ENCODE measurements around the gene HFE. TPM values are rescaled to one million over a fixed set of nuclear protein-coding genes. Genes with fewer than 3 reads are reported as not detected.
A peak's percentile ranks its signal among the peaks of the same experiment; 100 is the strongest.
"Not testable (repeated sequence)": the region's sequence is repeated elsewhere in the genome, so short reads cannot be mapped to it uniquely, and the experiment has no call there.

The HFE gene
- total RNA-seq, 2 donors from 2014 or later = 3.1 to 6.4 TPM

GRCh38 chr6:26068036-26068435 is 19.2 kb upstream of the HFE start:
- H3K27ac ChIP-seq = no peak overlapping the region
- H3K4me3 ChIP-seq = no peak overlapping the region
- TF ChIP-seq, protein P1, sequence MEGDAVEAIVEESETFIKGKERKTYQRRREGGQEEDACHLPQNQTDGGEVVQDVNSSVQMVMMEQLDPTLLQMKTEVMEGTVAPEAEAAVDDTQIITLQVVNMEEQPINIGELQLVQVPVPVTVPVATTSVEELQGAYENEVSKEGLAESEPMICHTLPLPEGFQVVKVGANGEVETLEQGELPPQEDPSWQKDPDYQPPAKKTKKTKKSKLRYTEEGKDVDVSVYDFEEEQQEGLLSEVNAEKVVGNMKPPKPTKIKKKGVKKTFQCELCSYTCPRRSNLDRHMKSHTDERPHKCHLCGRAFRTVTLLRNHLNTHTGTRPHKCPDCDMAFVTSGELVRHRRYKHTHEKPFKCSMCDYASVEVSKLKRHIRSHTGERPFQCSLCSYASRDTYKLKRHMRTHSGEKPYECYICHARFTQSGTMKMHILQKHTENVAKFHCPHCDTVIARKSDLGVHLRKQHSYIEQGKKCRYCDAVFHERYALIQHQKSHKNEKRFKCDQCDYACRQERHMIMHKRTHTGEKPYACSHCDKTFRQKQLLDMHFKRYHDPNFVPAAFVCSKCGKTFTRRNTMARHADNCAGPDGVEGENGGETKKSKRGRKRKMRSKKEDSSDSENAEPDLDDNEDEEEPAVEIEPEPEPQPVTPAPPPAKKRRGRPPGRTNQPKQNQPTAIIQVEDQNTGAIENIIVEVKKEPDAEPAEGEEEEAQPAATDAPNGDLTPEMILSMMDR (IDR thresholded peaks at IDR 0.05) = no peak
- no peaks in the 10 kb centered on the region for H3K36me3 ChIP-seq
- DNase-seq (ENCODE audit: low spot score) = no peak
- H3K4me1 ChIP-seq = no peaks in the 10 kb centered on the region
- H3K27me3 ChIP-seq = no peaks in the 10 kb centered on the region
- H3K9me3 ChIP-seq = no peaks in the 10 kb centered on the region

- Histone ChIP-seq H3K4me3 (no peak overlapping the region), H3K4me1 (no peaks in the 10 kb centered on the region), H3K36me3 (no peaks in the 10 kb centered on the region), H3K27me3 (no peaks in the 10 kb centered on the region), H3K9me3 (no peaks in the 10 kb centered on the region), H3K27ac (no peak overlapping the region)
- peak; percentile 72 for DNase-seq (ENCODE audit: low spot score)
- TF ChIP-seq, protein P1 (IDR thresholded peaks at IDR 0.05) = no peak
Measured at GRCh38 chr6:26071135-26071534, 16.1 kb upstream of the HFE start.

DNA sequence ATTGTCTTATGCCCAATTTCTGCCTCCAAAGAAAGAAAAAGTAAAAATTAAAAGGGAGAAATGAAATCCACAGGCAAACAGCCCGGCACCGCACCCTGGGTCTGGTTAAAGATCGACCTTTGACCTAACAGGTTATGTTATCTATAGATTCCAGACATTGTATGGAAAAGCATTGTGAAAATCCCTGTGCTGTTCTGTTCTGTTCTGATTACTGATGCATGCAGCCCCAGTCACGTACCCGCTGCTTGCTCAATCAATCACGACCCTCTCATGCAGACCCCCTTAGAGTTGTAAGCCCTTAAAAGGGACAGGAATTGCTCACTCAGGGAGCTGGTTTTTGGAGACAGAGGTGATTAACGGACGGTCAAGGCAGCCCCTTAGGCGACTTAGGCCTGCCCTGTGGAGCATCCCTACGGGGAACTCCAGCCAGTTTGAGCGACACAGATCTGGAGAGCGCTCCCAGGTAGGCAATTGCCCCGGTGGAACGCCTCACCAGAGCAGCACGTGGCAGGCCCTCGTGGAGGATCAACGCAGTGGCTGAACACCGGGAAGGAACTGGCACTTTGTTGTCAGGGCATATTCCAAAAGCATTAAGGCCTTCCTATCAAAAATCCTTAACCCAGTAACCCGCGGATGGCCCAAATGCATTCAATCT is 12.0 kb upstream of the HFE start:
- Histone ChIP-seq H3K4me3 (no peak overlapping the region), H3K36me3 (no peaks in the 10 kb centered on the region), H3K4me1 (no peaks in the 10 kb centered on the region), H3K27ac (no peak overlapping the region), H3K27me3 (no peaks in the 10 kb centered on the region), H3K9me3 (no peaks in the 10 kb centered on the region)
- TF ChIP-seq, protein P1 (IDR thresholded peaks at IDR 0.05) = no peak
- DNase-seq (ENCODE audit: low spot score) = no peak

DNA sequence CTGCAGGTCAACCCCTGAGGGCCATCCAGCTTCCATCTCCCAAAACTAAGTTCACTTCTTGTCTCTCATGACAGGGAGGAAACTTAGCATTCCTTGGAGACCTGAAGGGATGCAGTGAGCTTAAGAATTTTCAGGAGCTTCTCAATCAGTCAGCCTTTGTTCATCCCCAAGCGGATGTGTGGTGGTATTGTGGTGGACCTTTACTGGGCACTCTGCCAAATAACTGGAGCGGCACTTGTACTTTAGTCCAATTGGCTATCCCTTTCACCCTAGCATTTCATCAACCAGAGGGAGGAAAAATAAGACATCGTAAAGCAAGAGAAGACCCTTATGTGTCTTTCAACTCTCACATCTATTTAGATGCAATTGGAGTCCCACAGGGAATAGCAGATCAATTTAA is 9.2 kb upstream of the HFE start:
- not testable (repeated sequence) for H3K4me3 ChIP-seq, H3K36me3 ChIP-seq, H3K9me3 ChIP-seq

DNA sequence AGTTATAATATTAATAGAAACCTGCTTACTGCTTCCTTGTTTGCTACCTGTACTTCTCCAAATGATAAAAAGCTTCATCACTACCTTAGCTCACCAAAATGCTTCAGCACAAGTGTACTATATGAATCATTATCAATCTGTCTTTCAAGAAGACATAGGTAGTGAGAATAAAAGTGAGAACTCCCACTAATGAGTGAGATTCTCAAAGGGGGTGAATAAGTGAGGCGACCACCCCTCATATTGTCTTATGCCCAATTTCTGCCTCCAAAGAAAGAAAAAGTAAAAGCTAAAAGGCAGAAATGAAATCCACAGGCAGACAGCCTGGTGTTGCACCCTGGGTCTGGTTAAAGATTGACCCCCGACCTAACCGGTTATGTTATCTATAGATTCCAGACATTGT is 6.1 kb upstream of the HFE start:
- H3K36me3 ChIP-seq; H3K27ac ChIP-seq; H3K4me3 ChIP-seq; DNase-seq (ENCODE audit: low spot score); H3K4me1 ChIP-seq; H3K27me3 ChIP-seq; H3K9me3 ChIP-seq: not testable (repeated sequence)

More for the DNA sequence above, 9.2 kb upstream of the HFE start:
- not testable (repeated sequence) for DNase-seq (ENCODE audit: low spot score); H3K4me1 ChIP-seq; H3K27me3 ChIP-seq; H3K27ac ChIP-seq

- Histone ChIP-seq H3K36me3 (no peaks in the 10 kb centered on the region), H3K4me3 (no peak overlapping the region), H3K27me3 (no peaks in the 10 kb centered on the region), H3K27ac (no peak overlapping the region), H3K9me3 (peaks cover 0 to 4% of the 10 kb centered on the region in 2 donors), H3K4me1 (peaks cover 0 to 20% of the 10 kb centered on the region in 2 donors)
- TF ChIP-seq, protein P1 (IDR thresholded peaks at IDR 0.05) = no peak
- DNase-seq (ENCODE audit: low spot score) = no peak
Measured at GRCh38 chr6:26086211-26086610, 1.0 kb upstream of the HFE start.

- DNase-seq (ENCODE audit: low spot score) = no peak
- Histone ChIP-seq H3K27ac (peak overlapping the region; percentile 90 to 93), H3K9me3 (no peaks in the 10 kb centered on the region), H3K36me3 (no peaks in the 10 kb centered on the region), H3K4me1 (peaks cover 0 to 20% of the 10 kb centered on the region in 2 donors), H3K4me3 (peak overlapping the region; percentile 72 to 73), H3K27me3 (no peaks in the 10 kb centered on the region)
- TF ChIP-seq, protein P1 (IDR thresholded peaks at IDR 0.05) = no peak
Measured at GRCh38 chr6:26088344-26088743, 1.1 kb downstream of the HFE start.

Data from right atrium auricular region (tissue), 2 donors.